Adrenal gland (tissue), 5 donors: ENCODE measurements around the gene DHFR.

Experiments
- POLR2A ChIP-seq, 2 donors: fragments of 450-650 bp; IDR thresholded peaks; one replicate each; pipeline ENCODE4 v1.6.1; 2017; ENCODE audit warnings: antibody characterized with exemption in 2 of 2, mild to moderate bottlenecking in 2 of 2, moderate library complexity in 1 of 2
- TF ChIP-seq, protein P1 (sequence below), 6 experiments: fragments of 450-650 bp in 4 of 6; fragments of 200-600 bp in 2 of 6; sonication (generic) in 1 of 6; IDR thresholded peaks; 1 replicate in 5 of 6; 2 replicates in 1 of 6; pipeline versions ENCODE4 v1.5.1 to v1.8.0; 2016 to 2021; ENCODE audit warnings: antibody characterized with exemption in 6 of 6, mild to moderate bottlenecking in 2 of 6, moderate library complexity in 1 of 6
- donor health status: DM: no; HTN: no; CAD: no.

- TF ChIP-seq, protein P1, sequence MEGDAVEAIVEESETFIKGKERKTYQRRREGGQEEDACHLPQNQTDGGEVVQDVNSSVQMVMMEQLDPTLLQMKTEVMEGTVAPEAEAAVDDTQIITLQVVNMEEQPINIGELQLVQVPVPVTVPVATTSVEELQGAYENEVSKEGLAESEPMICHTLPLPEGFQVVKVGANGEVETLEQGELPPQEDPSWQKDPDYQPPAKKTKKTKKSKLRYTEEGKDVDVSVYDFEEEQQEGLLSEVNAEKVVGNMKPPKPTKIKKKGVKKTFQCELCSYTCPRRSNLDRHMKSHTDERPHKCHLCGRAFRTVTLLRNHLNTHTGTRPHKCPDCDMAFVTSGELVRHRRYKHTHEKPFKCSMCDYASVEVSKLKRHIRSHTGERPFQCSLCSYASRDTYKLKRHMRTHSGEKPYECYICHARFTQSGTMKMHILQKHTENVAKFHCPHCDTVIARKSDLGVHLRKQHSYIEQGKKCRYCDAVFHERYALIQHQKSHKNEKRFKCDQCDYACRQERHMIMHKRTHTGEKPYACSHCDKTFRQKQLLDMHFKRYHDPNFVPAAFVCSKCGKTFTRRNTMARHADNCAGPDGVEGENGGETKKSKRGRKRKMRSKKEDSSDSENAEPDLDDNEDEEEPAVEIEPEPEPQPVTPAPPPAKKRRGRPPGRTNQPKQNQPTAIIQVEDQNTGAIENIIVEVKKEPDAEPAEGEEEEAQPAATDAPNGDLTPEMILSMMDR (IDR thresholded peaks at IDR 0.05): no peak
- TF ChIP-seq POLR2A (IDR thresholded peaks at IDR 0.05): no peak
Observed at GRCh38 chr5:80689627-80690026, 34.8 kb upstream of the DHFR start.
